Measurements from ENCODE around the gene GPAM.
A peak's percentile ranks its signal among the peaks of the same experiment; 100 is the strongest.
"Not testable (repeated sequence)": the region's sequence is repeated elsewhere in the genome, so short reads cannot be mapped to it uniquely, and the experiment has no call there.

GPAM gene, protein sequence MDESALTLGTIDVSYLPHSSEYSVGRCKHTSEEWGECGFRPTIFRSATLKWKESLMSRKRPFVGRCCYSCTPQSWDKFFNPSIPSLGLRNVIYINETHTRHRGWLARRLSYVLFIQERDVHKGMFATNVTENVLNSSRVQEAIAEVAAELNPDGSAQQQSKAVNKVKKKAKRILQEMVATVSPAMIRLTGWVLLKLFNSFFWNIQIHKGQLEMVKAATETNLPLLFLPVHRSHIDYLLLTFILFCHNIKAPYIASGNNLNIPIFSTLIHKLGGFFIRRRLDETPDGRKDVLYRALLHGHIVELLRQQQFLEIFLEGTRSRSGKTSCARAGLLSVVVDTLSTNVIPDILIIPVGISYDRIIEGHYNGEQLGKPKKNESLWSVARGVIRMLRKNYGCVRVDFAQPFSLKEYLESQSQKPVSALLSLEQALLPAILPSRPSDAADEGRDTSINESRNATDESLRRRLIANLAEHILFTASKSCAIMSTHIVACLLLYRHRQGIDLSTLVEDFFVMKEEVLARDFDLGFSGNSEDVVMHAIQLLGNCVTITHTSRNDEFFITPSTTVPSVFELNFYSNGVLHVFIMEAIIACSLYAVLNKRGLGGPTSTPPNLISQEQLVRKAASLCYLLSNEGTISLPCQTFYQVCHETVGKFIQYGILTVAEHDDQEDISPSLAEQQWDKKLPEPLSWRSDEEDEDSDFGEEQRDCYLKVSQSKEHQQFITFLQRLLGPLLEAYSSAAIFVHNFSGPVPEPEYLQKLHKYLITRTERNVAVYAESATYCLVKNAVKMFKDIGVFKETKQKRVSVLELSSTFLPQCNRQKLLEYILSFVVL

DNA sequence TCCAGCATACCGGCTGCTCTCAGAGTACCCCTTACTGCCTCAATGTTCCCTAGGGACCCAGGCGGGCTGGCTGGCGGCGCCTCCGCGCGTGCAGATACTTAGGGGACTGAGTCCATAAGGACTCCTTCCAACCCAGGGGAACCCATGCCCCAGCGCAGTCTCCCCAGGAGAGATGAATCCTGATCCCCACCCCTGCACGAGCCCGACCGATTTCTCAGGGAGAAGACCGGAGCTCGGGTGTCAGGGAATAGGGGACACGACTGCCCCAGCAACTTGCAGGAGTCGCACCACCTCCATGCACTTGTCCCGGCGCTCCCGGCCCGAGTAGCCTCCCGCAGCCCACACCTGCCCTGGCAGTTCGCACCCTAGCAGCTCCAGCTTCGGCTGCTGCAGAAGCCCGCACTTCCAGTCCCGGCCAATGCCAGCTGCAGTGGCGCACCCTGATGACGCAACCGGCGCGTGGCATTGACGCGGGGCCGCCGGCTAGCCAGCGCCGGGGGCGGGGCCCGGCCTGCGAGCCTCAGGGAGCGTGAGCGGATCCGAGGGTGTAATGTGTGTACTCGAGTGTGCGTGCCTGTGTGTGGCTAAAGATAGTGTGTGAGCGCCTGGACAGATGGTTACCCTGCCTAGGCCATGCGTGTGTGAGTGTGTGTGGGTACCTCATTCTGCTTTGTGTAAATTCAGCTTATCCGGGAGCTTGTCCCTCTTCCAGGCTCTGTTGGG is at the start of gene GPAM:
Gene GPAM, minus strand, starts transcription at position 437 of the 723 bp plus-strand sequence. CDS start 1,981 bp downstream, outside the sequence.
- peak; percentile 78 for DNase-seq (ENCODE audit: low read depth)

DNA sequence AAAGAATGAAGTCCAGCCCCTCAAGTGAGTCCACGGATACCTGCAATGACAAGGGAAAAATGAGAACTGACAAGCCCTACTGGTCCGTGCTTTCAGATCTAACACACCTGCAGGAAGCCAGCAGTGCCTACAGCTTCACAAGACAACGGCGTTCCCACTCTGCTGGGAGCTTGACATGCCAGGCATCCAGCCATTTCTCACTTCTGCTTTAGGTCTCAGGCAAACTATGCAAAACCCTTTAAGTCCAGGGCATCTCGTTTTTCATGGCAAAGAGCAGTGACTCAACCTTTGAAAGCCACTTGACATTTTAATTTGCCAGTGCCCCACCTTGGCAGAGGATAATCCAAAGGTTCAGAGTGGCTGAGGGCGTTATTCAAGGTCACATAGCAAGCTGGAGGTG is 49.1 kb upstream of the GPAM start:
- DNase-seq (ENCODE audit: low read depth) = no peak

DNA sequence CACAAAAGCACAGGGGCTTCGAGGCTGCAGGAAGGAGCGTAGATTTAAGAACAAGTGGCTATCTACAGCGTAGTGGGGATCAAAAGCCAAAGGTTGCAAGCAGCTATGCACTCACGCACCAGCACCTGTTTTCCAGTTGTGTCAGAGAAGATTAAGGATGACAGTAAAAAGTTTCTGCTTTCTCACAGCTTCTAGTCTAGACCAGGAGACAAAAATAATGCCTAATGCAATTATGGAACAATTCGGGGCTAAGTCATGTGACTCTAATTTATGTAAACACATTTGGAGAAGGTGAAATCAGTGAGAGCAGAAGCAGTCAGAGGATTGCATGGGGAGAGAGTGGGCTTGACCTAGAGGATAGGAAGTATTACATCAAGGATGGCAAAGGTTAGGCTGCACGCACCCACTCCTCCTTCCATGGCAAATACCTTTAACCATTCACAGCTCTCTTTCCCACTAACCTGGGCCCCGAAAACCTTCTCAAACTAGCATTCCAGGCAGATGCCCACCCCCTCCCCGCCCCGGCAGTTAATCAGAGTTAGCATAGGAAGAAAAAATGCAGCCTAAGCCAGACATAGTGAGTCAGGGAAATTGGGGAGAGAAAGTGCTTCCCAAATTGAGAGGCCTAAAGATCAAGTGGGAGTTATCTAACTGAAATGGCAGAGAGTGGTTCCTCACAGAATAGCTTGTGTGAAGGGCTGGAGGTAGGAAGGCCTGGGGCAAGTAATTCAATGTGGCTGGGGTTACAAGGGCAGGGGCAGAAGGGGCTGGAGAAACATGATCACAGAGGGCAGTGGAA is 48.2 kb upstream of the GPAM start:
- DNase-seq (ENCODE audit: low read depth) = no peak

DNA sequence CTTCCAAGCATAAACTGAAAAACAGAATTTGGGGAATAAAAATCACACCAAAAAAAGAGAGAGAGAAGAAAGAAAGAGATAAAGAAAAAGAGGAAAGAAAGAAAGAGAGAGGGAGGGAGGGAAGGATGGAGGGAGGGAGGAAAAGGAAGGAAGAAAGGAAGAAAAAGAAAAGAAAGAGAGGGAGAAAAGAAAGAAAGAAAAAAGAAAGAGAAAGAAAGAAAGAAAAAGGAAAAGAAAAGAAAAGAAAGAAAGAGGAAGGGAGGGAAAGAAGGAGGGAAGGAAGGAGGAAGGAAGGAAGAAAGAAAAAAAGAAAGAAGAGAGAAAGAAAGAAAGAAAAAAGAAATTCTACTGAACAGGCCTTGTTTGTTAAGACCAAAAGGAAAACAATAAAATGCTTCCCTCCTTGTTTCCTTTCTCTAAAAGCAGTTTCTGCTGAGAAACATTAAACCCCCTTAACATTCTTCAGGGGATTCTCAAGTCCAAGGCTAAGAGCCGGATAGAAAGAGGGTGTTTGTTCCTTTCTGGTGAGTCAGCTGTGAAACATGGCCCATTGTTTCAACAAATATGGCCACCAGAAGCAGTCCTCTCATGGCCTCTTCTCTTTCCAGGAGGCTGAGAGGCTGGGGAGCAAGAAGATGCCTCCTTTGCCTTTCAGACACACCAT is 46.9 kb upstream of the GPAM start:
- no peak for DNase-seq (ENCODE audit: low read depth)

DNA sequence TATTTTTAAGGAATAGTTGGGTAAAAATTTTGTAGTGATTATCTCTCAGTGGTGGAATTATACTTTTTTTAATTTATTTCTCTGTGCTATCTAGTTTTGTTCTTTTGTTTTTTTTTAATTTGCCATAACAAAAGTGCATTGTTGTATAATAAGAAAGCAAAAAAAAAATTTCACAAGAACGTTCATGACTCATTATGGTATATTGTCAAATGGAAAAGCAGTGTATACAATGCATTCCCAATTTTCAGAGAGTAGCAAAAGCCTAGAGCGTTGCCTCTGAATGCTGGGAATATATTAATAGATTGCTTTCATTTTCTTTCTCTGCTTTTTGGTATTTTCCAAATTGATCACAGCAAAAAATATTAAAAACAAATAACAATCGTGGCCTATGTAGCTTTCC is 46.3 kb upstream of the GPAM start:
- no peak for DNase-seq (ENCODE audit: low read depth)

DNA sequence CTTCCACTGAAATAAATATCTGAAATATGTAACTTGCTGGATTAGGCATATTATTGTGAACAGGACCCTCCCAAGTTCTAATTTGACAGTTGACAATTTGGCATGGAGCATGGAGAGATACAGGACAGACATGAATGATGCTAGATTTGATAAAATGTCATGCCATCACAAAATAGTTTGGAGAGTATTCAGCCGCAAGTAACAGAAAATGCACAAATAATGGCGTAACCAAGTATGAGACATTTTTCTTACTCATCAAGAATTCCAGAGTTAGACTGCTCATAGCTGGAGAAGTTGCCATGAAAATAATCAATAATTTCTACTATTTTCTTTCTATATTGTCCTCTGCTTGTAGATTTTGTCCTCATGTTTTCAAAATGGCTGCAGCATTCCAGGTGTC is 45.5 kb upstream of the GPAM start:
- no peak for DNase-seq (ENCODE audit: low read depth)

DNA sequence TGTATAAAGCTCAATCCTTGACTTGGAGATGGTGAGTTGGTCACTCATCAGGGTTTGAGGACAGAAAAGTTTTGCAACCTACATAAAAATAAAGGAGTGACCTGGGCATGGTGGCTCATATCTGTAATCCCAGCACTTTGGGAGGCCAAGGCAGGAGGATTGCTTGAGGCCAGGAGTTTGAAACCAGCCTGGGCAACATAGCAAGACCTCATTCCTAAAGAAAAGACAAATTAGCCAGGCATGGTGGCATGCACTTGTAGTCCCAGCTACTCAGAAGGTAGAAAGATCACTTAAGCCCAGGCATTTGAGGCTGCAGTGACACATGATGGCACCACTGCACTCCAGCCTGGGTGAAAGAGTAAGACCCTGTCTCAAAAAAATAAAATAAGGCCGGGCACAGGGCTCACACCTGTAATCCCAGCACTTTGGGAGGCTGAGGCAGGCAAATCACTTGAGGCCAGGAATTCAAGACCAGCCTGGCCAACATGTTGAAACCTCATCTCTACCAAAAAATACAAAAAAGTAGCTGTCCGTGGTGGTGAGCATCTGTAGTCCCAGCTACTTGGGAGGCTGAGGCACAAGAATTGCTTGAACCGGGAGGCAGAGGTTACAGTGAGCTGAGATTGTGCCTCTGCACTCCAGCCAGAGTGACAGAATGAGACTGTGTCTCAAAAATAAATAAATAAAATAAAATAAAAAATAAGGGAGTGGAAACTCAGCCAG is 45.0 kb upstream of the GPAM start:
- DNase-seq (ENCODE audit: low read depth) = not testable (repeated sequence)

DNA sequence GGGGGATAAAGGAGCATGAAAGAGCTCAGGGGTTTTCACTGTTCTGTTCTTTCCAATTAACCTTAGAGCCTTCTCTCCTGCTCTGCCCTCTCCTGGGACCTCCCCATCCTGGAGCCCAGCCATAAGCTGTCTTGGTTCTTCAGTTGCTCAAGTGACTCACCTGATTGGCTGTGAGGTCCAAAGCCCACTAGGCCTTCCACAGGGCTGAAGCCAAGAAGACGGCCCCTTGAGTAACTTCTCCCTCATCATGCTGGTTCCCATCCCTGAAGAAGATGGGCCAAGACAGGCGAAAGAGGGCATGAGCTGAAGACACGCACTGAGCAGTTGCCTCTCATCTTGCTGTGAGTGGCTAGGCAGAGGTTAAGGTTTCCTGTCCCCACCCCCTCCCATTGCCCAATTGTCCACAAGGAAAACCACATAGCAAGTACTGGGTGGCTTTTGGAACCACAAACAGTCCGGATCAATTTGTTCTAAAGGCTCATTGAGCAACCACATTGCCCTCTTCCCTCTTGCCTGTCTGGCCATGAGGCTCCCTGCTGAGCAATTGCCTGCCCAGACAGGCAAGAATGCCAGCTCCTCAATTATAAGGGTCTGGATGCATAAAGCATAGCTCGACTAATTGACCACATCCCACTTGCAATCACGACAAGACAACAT is 43.9 kb upstream of the GPAM start:
- no peak for DNase-seq (ENCODE audit: low read depth)

DNA sequence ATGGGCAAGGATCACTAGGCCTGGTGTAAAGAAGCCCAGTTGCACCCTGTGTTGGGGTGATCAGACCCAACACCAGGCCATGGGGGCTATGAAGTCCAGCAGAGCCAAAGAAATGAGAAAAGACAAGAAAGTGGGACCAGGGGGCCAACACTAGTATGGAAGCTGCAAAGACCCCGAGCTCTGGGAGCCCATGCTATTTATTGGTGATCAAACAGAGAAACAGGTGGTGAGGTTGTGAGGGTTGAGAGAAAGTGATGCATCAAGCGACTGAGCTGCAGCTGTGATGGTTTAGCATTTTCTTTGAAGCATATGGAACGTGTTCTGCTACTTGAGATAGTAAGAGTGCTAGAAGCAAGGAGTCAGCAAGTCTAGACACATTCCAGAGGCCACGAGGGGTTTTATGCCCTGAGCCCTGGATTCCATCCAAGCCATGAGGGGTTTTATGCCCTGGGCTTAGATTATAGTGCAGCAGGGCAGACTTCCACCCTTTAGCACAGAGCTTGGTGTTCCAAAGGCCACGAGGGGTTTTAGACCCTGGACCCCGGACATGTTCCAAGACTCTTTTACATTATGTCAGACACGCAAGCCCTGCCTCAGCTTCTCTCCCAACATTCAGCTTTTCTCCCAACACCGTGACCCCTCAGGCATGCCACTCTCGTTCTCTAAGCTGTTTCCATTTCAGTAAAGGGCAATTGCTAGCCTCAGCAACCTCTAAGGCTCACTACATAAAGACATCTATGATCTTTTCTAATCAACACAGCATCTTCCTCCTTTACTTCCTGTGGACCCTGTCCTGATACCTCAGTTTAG is 43.1 kb upstream of the GPAM start:
- DNase-seq (ENCODE audit: low read depth) = no peak

DNA sequence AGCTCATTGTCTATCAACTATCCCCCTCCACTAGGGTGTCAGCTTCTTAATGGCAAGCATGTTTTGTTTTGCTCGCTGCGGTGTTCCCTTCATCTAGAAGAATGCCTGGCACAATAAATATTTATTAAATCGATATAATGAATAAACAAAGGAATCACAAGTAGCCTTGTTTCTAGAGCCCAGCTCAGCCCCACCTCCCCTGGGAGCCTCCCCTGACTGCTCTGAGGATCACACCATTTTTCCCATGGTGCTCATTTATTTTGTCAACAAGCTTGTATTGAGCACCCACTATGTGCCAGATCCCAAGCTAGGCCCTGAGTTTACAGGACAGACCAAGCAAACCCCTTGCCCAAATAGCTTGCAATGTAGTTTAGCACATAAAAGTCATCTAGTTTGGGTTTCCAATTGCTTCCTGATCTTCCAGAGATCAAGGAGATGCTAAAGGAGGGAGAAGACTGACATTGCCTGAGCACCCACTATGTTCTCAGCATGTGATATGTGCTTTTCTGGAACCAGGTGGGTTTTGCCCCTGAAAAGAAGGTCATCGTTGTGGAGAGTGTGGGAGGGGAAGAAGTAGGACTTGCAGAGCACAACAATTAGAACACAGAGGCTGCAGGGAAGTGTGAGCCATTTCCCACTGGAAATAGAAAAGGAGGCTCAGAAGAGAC is 42.3 kb upstream of the GPAM start:
- no peak for DNase-seq (ENCODE audit: low read depth)

DNA sequence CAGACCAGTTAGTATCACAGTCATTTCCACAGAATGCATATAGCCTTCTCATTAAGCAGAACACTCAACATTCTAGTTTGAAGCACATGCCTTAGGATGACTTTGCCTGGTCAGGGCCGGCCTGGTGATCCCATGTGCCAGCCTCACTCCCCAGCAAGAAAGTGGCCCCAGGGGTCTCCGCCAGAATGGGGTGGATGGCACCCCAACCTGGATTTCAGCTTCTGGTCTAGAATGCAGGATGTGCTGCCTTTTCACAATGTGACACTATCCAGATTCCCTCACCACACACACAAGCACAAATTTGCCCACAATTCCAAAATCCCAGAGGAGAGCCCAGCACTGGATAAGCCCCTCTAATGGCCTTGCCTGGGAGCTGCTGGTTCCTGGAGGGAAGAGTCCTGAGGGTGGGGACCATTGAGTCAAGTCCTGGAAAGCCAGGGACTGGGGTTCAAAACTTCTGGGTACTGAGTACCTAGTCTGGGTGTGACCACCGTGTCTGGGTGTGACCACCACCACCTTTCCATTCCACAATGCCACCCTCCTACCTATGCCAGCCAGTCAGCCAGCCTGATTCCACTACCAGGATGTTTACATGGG is 41.5 kb upstream of the GPAM start:
- no peak for DNase-seq (ENCODE audit: low read depth)

DNA sequence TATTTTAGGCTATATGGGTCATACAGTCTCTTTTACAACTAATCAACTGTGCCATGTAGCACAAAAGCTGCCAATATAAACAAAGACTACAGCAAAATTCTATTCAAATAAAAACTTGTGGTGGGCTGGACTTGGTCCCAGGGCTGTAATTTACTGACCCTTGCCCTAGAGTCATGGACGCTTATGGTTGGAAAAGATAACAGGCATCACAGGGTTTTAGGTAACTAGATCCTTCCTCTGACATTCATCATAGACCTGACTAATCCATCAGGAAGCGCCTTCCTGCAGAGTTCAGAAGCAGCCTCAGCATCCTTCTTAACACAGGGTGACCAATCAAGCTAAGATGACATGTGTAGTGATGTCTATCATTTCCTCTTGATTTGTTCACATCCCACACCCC is 40.2 kb upstream of the GPAM start:
- no peak for DNase-seq (ENCODE audit: low read depth)

DNA sequence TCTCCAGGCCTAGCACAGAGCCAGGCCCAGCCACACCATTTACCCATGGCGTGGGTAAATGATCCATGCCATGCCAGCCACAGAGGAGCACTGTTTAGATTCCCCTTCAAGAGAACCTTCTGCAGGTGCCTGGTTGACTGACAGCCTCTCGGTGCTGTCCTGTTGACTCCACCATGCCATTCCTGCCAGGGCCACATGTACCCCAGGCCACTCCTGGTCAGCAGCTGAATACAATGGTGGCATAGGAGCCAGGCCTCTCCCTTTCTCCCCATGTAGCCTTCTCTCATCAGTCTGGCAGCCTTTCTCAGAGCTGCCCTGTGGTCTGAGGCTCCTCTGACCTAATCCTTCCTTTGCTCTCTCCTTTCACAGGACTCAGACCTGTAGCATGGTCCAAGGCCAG is 39.2 kb upstream of the GPAM start:
- DNase-seq (ENCODE audit: low read depth) = no peak

DNA sequence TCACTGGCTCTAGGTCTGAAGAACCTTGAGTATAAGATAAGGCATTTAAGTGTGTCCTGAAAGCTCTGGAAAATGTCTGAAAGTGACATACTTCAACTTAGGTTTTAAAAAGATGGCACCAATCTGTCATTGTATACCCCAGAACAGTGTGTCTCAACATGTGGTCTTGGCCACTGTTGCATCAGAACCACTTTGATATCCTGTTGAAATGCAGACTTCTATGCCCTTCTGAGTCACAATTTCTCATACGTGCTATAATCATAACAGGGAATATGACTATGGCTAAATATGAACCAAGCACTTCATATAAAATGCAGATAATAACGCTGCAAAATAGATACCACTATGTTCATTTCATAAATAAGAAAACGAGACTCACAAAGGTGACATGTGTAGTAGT is 38.0 kb upstream of the GPAM start:
- DNase-seq (ENCODE audit: low read depth) = no peak

DNA sequence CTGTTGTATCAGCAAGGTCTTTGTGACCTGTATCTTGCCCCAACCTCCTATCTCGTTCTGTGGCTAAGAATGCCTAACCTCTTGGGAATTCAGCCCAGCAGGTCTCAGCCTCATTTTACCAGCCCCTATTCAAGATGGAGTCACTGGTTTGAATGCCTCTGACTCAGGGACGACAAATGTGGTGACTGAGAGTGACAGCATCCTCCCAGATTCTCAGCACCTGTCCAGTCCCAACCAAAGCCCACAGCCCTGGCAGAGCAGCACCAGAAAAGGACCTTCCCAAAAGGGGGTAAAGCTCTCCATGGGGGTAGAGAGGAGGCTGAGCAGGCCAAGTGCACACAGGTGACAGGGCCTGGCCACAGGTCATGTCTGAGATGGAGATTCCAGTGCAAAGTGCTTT is 35.4 kb upstream of the GPAM start:
- no peak for DNase-seq (ENCODE audit: low read depth)

DNA sequence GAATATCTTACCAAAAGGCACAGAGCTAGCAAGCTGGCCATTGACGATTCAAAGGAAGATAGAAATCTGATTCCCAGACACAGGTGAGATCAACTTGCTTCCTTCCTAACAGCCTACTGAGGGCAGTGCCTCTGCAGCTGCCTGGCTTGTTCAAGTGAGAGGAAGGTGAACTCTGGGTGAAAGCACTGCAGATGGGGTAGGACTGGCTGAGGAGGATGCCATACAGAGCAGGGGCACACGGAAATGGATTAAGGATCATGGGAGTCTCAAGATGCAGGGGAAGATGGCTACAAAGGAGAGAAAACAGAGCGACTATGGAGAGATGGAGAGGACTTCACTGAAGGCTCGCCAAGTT is 34.4 kb upstream of the GPAM start:
- no peak for DNase-seq (ENCODE audit: low read depth)

DNA sequence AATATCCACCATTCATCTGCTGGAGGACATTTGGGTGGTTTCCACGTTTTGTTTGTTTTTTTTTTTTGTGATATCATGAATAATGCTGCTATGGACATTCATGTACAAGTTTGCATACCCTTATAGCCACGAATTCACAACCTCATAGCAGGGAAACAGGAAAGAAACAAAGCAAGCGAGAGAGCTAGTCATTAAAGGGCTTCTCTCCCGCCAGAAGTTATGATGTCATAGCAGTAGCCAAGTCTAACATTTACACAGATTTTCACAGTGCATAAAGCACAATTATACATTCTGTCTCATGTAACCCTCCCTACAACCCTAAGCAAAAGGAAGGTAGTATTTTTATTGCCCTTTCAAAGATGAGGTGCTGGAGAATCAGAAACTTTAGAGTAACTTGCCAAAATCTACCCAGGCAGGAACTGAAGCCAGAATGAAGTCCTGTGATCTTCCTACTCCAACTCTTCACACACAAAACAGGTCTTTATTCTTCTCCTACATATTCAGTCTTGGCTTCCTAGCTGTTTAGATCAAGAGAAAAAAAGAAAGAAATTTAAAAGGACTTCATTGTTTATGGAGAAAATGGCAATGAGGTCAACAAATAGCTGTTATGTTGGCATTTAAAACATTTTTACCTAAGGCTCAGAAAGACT is 33.9 kb upstream of the GPAM start:
- no peak for DNase-seq (ENCODE audit: low read depth)

DNA sequence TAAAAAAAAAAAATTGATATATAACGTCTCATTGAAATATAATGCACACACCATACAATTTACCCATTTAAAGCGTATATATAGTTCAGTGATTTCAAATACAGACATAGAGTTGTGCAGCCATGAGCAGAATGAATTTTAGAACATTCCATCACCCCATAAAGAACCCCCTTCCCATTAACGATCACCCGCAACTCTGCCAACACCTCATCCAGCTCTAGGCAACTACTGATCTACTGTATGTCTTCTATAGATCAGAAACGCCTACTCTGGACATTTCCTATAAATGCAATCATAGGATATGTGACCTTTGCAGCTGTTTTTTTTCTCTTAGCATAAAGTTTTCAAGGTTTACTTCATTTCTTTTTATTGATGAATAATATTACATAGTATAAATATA is 33.4 kb upstream of the GPAM start:
- DNase-seq (ENCODE audit: low read depth) = no peak

Measured in CMK (cell line).